GM18861 (cell line): ENCODE measurements around the gene C20orf202.
A peak's percentile ranks its signal among the peaks of the same experiment; 100 is the strongest.
"Not testable (repeated sequence)": the region's sequence is repeated elsewhere in the genome, so short reads cannot be mapped to it uniquely, and the experiment has no call there.

Experiments used
- ATAC-seq: cut with Tn5 transposase; IDR thresholded peaks from one replicate; pipeline ENCODE4 v1.9.1; 2021; ENCODE audit not compliant: unreplicated experiment

C20orf202 gene

DNA sequence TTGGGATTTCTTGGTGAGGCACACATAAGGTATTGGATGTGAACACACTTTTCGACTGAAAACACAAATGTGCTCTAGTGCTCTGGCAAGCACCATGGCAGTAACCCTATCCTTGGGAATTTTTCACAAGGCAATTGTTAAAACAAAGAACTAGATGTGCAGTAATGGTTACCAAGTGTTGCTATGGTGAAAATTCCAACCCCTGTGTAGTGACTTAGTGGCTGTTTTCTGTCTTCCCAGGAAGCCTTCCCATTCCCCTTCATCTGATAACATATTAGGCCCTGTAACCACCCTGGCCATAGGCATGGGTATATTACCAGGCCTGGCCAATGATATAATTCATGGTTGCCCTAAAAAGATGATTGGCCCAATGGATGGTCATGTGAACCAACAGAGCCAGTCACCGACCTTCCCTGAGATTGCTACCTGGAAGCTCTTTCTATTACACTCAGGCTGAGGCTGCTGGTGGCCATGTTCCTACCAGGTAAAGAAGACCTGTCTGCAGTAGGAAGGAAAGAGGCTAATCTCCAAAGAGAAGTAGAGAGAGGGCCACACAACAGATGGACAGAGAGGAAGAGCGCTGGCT, 4.1 kb downstream of the C20orf202 start:
- no peak for ATAC-seq

DNA sequence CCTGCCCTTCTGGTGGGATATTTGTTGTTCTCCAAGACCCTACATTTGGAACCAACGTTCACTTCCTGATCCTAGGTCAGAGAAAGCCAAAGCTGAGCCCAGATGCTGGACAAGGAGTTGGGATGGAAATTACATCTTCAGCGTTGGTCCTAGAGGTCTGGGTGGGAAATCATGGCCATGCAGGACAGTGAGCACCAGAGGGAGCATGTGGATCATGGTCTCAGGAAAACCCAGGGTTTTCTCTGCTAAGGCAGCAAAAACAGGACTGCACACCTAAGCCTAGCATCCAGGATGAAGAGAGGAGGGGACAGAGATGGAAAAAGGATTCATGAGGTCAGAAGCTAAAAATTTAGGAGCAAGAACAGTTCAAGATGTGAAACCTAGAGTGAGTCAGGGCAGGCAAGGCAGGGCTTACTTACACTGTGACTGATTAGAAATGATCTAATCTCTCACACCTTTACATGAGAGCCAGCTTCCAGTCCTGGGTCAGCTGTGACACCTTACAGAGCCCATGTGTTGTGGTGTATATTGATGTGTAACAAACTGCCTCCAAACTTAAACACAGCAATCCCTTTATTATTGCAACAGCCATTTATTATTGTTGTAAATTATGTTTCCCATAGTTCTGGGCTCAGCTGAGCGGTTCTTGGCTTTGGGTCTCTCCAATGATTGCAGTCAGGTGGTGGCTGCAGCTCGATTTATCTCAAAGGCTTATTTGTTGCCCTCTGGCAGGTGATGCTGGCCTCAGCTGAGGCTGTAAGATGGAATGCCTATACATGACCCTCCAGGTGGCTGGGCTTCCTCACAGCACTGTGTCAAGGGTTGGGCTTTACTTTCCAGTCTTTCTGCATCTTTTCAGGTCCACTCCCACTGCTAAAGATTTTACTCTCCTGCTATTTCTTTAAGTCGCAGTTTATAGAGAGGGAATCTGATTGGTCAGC, 6.5 kb downstream of the C20orf202 start:
- ATAC-seq, result no peak

DNA sequence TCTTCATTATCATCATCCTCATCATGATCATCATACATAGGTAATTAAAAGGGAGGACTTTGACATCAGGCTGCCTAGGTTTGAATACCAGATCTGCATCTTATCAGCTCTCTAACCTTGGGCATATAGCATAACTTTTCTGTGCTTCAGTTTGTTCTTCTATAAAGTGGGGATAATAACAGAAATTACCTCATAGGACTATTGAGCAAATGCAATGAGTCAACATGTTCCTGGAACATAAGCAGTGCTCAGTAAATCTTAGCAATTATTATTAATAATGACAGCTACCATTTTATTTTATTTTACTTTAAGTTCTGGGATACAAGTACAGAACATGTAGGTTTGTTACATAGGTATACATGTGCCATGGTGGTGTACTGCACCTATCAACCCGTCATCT, 7.2 kb downstream of the C20orf202 start:
- no peak for ATAC-seq

DNA sequence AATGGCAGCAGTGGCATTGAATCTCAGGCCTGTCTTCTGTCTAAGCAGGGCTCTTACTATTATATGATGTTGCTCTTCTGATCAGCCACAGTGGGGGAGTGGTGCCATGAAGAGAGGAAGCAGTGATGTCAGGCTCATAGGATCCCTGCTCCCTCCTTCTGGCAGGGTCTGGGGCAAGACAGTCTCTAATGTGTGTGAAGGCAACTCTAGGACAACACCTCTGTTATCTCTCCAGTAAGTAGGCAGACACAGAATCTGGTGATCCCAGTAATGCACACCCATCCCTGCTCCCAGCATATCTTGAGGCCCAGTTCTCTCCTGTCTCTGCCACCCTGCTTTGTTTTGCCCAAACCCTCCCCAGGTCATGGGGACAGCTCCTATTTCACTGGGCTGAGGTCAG, 8.8 kb downstream of the C20orf202 start:
- no peak for ATAC-seq

DNA sequence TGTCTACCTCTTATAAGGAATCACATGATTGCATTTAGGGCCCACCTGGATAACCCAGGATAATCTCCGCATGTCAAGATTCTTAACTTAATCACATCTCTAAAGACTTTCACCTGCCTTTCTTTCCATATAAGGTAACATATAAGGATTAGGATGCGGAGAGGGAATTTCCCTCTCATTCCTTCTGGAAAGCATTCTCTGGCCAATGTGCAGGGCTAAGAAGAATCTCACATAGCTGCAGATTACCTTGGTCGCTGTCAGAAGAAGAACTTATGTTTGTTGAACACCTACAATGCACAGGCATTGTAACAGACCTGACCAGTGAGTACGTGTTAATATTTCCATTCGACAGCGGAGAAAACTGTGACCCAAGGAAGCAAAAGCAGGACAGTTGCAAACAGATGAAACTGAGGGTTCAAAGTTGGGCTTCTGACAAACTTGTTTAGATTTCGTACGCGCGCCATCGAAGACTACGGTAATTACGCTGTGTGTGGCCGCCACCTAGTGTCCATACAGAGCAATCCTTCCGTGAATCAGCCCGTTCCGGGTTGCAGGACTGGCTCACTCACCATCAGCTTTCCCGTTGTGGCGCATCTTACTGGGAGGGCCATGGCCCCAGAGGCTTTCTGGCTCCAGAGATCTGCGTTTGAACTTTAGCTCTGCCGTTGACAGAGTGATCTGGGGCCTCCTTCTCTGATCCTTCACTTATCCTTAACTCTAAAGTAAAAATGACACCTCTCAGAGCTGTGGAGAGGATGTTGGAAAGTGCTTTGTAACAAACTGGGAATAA, 9.5 kb downstream of the C20orf202 start:
- ATAC-seq, result peak; percentile 60

DNA sequence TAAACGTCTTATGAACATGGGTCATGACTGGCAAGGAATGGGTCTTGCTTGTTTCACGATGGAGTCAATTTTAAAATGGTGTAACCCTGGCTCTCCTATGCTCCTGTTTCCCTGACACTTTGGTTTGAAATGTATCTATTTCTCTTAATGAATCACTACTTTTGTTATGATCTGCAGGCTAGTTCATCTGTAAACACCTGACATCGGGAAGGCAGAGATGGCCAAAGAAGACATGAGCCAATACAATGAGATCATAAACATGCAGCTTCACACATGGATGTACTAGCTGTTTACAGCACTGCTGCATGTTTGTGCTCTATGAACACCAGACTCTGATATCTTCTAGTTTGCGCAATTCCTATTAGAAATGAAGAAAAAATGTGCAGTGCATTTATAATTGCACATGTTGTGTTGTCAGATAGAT, 11.6 kb downstream of the C20orf202 start:
- no peak for ATAC-seq

DNA sequence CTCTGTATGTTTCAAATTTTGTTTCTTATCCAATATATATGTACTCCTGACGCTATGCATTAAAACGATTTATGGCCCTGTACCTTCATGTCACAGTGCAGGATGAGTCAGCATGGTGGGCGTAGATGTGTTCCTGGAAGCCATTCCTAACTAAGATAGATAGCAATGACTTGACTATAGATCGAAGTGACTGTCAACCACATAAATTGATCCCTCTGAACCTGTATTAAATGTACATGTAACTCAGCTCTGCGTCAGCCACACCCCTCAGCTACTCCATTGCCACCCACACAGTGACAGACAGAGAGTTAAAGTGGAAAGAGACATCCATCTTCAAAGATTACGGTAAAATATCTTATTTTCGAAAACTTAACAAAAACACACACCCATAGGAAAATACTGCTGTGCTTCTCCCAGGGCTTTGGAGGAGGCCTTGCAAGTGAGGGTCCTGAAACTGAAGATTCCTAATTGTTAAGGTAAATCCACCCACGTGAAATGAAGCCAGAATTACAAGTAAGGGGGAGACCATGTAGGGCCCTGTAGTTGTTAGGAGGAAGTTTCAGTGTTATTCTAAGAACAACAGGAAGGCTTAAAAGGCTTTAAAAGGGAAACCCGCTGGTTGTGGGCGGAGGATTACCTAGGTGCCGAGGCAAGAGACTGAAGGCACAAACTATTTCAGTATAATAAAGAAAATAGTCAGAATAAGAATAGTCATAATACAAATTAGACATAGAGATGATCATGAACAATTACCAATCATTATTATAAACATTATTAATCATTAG, 12.3 kb downstream of the C20orf202 start:
- ATAC-seq, result no peak

DNA sequence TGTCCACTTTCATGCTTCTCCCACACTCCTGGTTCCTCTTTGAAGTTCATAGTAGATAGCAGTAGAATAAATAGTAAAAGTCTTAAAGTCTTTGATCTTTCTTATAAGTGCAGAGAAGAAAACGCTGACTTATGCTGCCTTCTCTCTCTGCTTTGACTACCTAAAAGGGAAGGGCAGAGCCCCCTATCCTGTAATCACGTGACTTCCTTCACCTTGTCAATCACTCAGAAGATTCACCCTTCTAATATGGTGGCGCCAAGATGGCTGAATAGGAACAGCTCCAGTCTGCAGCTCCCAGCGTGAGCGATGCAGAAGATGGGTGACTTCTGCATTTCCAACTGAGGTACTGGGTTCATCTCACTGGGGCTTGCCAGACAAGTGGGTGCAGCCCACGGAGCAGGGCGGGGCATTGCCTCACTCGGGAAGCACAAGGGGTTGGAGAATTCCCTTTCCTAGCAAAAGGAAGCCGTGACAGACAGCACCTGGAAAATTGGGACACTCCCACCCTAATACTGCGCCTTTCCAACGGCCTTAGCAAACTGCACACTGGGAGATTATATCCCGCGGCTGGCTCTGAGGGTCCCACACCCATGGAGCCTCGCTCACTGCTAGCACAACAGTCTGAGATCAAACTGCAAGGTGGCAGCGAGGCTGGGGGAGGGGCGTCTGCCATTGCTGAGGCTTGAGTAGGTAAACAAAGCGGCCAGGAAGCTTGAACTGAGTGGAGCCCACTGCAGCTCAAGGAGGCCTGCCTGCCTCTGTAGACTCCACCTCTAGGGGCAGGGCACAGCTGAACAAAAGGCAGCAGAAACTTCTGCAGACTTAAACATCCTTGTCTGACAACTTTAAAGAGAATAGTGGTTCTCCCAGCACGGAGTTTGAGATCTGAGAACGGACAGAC, 13.5 kb downstream of the C20orf202 start:
- ATAC-seq, result not testable (repeated sequence)

DNA sequence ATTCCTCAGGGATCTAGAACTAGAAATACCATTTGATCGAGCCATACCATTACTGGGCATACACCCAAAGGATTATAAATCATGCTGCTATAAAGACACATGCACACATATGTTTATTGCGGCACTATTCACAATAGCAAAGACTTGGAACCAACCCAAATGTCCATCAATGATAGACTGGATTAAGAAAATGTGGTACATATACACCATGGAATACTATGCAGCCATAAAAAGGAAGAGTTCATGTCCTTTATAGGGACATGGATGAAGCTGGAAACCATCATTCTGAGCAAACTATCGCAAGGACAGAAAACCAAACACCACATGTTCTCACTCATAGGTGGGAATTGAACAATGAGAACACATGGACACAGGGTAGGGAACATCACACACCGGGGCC, 19.5 kb downstream of the C20orf202 start:
- not testable (repeated sequence) for ATAC-seq

DNA sequence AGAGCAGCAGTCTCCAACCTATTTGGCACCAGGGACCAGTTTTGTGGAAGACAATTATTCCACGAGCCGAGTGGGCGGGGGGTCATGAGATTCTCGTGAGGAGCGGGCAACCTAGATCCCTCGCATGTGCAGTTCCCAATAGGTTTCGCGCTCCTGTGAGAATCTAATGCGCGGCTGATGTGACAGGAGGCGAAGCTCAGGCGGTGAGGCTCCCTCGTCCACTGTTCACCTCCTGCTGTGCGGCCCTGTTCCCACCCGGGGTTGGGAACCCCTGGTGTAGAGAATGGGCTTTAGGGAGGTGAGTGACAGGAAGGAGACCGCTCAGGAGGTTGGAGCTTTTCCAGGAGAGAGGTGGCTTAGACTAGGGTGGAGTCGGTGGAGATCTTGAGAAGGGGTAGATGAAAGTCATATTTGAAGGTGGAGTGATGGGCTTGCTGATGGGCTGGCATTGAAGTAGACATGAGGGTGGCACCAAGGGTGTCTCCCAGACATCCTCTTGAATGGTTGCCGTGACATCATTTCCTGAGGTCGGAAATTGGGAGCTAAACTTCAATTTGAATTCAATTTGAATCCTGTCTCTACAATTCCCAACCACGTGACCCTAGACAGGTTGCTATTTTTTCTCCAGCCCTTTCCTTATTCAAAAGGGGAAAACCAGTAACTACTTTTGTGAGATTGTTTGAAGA, 21.1 kb downstream of the C20orf202 start:
- no peak for ATAC-seq

DNA sequence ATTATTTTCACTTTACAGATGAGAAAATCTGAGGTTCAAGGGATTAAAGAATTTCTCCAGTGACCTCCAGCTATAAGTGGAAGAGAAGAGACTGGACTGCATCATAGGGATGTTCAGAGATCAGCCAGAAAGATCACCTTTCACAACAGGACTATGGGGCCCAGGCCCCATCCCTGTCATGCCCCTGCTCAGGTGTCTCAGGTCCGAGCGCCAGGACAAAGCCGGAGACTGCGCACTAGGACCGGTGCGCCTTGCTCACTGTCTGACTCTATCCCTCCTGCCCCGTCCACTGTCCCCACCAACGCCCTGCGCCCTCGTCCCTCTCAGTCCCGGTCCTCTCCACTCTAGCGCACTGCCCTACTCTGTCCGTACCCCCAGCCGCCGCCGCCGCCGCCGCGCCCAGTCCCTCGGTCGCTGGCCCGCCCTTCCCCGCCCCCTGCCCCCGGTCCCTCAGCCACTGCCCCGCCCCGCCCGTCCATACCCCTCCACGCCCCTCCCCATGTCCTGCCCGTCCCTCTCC, 22.1 kb downstream of the C20orf202 start:
- ATAC-seq, result no peak

DNA sequence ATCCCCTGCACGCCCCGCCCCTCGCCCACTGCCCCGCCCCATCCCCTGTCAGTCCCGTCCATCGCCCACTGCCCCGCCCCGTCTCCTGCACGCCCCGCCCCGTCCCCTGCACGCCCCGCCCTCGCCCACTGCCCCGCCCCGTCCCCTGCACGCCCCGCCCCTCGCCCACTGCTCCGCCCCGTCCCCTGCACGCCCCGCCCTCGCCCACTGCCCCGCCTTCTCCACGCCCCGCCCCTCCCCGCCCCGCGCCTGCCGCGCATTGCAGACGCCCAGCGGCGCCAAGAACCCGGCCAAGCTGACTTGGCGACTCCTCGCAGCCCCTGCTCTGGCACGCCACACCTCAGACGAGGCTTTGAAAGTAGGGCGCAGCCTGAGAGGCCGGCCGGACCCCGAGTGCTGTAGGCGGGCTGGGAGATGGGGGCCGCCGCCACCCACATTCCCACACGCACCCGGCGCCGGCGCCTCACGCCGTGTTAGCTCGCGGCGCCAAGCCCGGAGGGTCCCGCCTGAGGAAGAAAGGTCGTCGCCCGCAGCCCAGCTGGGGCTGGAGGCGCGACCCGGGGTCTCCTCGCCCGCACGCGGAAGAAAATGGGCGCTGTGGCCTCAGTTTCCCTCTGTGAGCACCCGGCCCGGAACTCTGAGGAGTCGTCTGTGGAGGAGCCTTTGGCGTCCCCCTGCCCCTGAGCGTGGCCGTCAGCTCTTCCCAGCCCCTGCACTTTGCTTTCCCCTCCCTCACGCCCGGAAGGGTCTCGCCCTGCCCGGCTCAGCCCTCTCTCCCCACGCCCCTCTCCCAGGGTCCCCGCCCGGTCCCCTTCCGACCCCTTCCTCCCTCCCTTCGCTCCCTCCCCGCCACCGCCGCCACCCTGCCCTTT, 22.8 kb downstream of the C20orf202 start, which contains the start of gene RAD21L1:
RAD21L1 (plus strand) TSS at position 262 of the 872 bp plus-strand sequence. CDS start 2,410 bp downstream, outside the sequence.
- no peak for ATAC-seq

DNA sequence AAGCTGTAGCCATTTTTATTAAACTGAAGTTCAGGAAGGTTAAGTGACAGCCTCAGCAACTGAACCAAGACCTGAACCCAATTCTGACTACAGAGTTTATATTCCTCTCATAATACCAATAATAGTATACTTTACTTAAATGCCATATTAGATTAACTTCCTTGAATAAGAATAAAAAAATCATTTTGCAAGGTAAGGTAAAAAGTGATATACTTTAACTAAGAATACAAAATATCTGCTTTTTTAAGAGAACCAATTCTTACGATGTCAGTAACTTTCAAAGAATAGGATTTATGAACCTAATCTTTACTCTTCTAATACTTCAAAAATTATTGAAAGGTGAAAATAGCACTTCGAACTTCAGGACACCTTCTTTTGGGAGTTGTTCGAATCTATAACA, 26.3 kb downstream of the C20orf202 start:
- ATAC-seq, result no peak

DNA sequence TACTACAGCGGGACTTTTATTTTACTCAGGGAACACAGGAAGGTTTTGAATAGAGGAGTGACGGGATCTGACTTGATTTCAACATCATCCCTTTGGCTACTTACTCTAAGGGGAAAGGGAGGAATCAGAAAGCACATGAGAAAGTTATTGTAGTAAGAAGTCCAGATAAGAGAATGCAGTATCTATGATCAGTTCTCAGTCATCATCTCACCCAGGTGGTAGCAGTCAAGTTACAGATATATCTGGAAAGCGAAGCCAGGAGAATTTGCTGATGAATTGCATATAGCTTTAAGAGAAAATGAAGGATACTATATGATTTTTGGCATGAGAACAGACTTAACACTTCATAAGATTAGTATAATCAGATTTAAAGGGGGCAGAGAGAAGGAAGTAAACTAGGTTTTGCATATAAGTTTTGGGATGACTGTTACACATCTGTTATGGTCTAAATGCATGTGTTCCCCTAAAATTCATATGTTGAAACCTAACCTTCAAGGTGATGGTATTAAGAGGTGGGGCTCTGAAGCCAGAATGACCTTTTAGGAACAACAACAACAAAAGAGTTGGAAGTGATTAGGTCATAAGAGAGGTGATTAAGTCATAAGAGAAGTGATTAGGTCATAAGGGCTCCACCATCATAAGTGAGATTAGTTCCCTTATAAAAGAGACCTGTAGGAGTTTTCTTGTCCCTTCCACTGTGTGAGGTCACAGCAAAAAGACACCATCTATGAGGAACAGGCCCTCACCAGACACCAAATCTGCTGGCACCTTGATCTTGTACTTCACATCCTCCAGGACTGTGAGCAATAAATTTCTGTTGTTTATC, 29.2 kb downstream of the C20orf202 start:
- peak; percentile 51 for ATAC-seq

DNA sequence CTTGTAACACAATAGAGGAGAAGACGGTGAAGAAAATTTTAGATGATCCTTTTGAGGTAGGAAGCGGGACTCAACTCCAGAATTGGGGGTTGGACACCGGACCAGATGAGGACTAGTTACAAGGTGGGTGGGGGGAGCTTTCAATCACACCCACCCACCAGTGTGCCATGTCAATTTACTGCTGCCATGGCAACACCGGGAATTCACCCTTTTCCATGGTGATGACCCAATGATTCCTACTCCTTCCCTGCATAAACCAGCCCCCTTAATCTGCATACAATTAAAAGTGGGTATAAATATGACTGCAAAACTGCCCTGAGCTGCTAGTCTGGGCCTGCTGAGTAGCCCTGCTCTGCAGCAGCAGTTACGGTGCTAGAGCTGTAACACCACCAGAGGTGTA, 37.3 kb downstream of the C20orf202 start:
- ATAC-seq, result no peak

DNA sequence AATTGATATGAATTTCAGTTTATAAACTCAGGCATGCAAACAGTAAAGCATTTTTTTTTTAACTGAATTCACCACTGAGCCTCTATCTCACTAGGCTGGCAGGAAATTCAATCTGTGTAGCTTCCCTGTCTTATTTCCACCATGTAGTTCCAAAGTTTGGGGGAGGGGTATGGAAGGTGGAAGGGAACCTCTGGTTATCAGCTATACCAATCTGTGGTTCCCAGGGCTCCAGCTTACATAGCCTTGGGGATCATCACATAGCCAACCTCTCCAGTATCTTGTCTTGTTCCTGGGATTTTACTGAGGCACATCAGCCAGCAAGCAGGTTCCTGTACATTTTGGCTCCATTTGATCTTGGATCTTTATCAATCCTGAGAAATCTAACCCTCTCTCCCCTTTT, 38.2 kb downstream of the C20orf202 start:
- no peak for ATAC-seq

DNA sequence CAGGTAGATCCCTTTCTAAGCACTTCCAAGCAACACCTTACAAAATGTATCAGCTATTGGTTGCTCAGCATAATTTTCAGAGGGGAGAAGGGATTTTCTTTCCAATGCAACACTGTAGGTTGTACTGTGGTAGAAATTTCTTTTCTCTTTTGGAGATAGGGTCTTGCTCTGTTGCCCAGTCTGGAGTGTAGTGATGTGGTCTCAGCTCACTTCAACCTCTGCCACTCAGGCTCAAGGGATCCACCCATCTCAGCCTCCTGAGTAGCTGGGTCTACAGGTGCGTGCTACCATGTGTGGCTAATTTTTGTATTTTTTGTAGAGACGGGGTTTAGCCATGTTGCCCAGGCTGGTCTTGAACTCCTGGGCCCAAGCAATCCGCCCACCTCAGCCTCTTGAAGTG, 38.8 kb downstream of the C20orf202 start:
- no peak for ATAC-seq
